Psoas muscle (tissue), 8 donors: ENCODE results near the gene ALOX15B. TPM values are rescaled to one million over a fixed set of nuclear protein-coding genes. Genes with fewer than 3 reads are reported as not detected.

Experiments
- ATAC-seq, 4 donors: fragments of 200-7000 bp; cut with Tn5 transposase; one replicate each; pipeline ENCODE4 v1.9.1; 2020; ENCODE audit warnings: moderate library complexity in 3 of 4, mild to moderate bottlenecking in 2 of 4
- DNase-seq, 2 donors: peaks; one replicate each; pipeline ENCODE4 v3.0.0-alpha.2; 2020
- H3K27ac ChIP-seq: fragments of 200-600 bp; one replicate; pipeline ENCODE4 v1.8.0; 2022
- H3K27me3 ChIP-seq, 3 donors: fragments of 200-600 bp in 1 of 3; one replicate each; pipeline versions ENCODE4 v1.6.1 to v1.8.0; 2013 to 2022; ENCODE audit warnings: low read length in 2 of 3, mild to moderate bottlenecking in 2 of 3, moderate library complexity in 1 of 3; ENCODE audit not compliant: insufficient read depth in 3 of 3
- H3K36me3 ChIP-seq, 2 donors: fragments of 200-600 bp in 1 of 2; one replicate each; pipeline versions ENCODE4 v1.6.1 to v1.8.0; 2013 to 2022; ENCODE audit warnings: low read depth in 1 of 2, mild to moderate bottlenecking in 1 of 2, moderate library complexity in 1 of 2; ENCODE audit not compliant: insufficient read depth in 1 of 2
- H3K4me1 ChIP-seq: fragments of 200-600 bp; one replicate; pipeline ENCODE4 v1.8.0; 2022
- H3K4me3 ChIP-seq: fragments of 200-600 bp; one replicate; pipeline ENCODE4 v1.8.0; 2022; ENCODE audit warnings: mild to moderate bottlenecking
- H3K9me3 ChIP-seq: fragments of 200-600 bp; one replicate; pipeline ENCODE4 v1.8.0; 2022
- CTCF ChIP-seq: fragments of 200-600 bp; IDR thresholded peaks from one replicate; pipeline ENCODE4 v1.8.0; 2022; ENCODE audit warnings: antibody characterized with exemption
- WGBS, 3 donors: extraction: QIAGEN DNeasy Blood & Tissue Kit; methylation state at CpG; one replicate each; pipeline versions ENCODE4 v1.1.6 to v1.1.7; 2013; 5-methylcytosine and 5-hydroxymethylcytosine counted together
- intact Hi-C, 2 donors: fragments of 100-400 bp; cut with DNase I; formaldehyde crosslinking; loops; one replicate each; pipeline versions ENCODE4 v1.11.0 to v1.14.2; 2022
- polyA plus RNA-seq, 3 donors: library from polyadenylated mRNA; stranded (reverse); fragments of 200-250 nt; gene quantifications; one replicate each; pipeline ENCODE4 v1.2.3, GENCODE V29; 2013
- total RNA-seq, 4 donors: library from RNA; stranded (reverse); fragmentation: NEBNext Ultra II Directional in 2 of 4; extraction: Animal tissue kit (Norgen Biotek cat#: 25700) in 2 of 4; gene quantifications; one replicate each; pipeline versions ENCODE4 v1.2.1 to v1.2.4, GENCODE V29; 2021 to 2023
- donor health status: healthy with polysubstance abuse.
- donor health status: DM: no; HTN: no; CAD: no; lungs with moderate emphysema.
- donor health status: Bipolar disorder and iron deficiency.
- donor health status: healthy.
- donor health status: DM: yes; HTN: yes; CAD: no.
- donor health status: DM: no; HTN: no; CAD: no.
- donor health status: DM: no; HTN: no; CAD: no.
- donor health status: DM: yes; HTN: yes; CAD: no.

ALOX15B gene
- total and polyA plus RNA-seq, 7 donors = 0.09 to 1.1 (median 0.32) TPM; not detected in 2

DNA sequence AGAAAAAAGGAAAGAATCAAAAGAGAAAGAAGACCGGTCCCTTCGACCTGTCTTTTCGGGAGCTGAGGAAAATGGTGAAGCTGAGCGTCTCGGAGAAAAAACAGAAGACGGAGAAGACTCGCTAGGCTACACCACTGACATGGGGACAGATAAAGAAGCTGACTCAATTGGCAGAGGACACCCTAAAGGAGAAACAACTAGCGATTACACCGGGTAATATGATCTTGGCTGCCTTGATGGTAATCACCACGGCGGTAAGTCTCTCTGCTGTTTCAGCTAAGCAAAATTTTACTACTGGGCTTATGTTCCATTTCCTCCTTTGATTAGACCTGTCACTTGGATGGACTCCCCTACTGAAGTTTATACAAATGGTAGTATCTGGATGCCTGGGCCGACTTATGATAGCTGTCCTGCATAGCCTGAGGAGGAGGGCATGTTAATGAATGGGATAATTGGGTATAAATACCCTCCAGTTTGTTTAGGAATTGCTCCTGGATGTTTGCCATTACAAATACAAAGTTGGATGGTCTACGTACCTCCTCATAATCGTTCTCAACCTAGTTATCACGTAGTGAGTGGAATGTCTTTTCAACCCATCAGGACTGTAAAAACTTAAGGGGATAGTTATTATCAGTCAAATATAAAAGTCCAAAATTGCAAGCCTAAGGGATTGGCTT, 24.1 kb downstream of the ALOX15B start:
- H3K27ac ChIP-seq = no peak overlapping the region
- no peaks in the 10 kb centered on the region for H3K36me3 ChIP-seq
- H3K27me3 ChIP-seq = peaks cover 6 to 43% (median 10%) of the 10 kb centered on the region in 3 donors
- ATAC-seq (peak; percentile 33 to 69 (median 66)), DNase-seq (no peak)
- 7 to 12% (median 9%) methylated on average over 15 of the region's 15 CpGs for WGBS, 3 donors
- H3K4me1 ChIP-seq = peaks cover 2% of the 10 kb centered on the region
- no peak for TF ChIP-seq CTCF
- intact Hi-C loops = loop anchor here in 1 of 2 donors (5.0 kb wide), 1 partner anchor 49 kb away; no protein-coding TSS in a partner anchor
- H3K4me3 ChIP-seq = no peak overlapping the region
- no peaks in the 10 kb centered on the region for H3K9me3 ChIP-seq

- Histone ChIP-seq H3K27me3 (peaks cover 6 to 35% (median 10%) of the 10 kb centered on the region in 3 donors), H3K36me3 (no peaks in the 10 kb centered on the region), H3K4me3 (no peak overlapping the region), H3K9me3 (no peaks in the 10 kb centered on the region), H3K27ac (no peak overlapping the region), H3K4me1 (peaks cover 2% of the 10 kb centered on the region)
- ATAC-seq (no peak), DNase-seq (no peak)
- no peak for TF ChIP-seq CTCF
- WGBS, 3 donors = 6 to 11% (median 7%) methylated on average over 22 to 28 of the region's 28 CpGs
- intact Hi-C loops = loop anchor here in 1 of 2 donors (5.0 kb wide), 1 partner anchor 48 kb away; no protein-coding TSS in a partner anchor
Observed at GRCh38 chr17:8063761-8064534, 25.1 kb downstream of the ALOX15B start.

GRCh38 chr17:8064561-8065019, 25.7 kb downstream of the ALOX15B start:
- Histone ChIP-seq H3K27me3 (peaks cover 6 to 32% (median 10%) of the 10 kb centered on the region in 3 donors), H3K4me3 (no peak overlapping the region), H3K4me1 (peaks cover 2% of the 10 kb centered on the region), H3K9me3 (no peaks in the 10 kb centered on the region), H3K36me3 (no peaks in the 10 kb centered on the region), H3K27ac (no peak overlapping the region)
- ATAC-seq (no peak), DNase-seq (no peak)
- TF ChIP-seq CTCF = no peak
- WGBS, 3 donors = 40 to 51% (median 45%) methylated on average over 6 of the region's 6 CpGs
- intact Hi-C loops = loop anchor here in 1 of 2 donors (5.0 kb wide), 1 partner anchor 48 kb away; no protein-coding TSS in a partner anchor

GRCh38 chr17:8066841-8067775, 28.2 kb downstream of the ALOX15B start:
- intact Hi-C loops = no loop called here
- H3K9me3 ChIP-seq = no peaks in the 10 kb centered on the region
- no peaks in the 10 kb centered on the region for H3K36me3 ChIP-seq
- H3K27ac ChIP-seq = no peak overlapping the region
- DNase-seq (no peak), ATAC-seq (no peak)
- H3K4me1 ChIP-seq = peaks cover 2% of the 10 kb centered on the region
- H3K4me3 ChIP-seq = no peak overlapping the region
- peaks cover 0 to 30% (median 11%) of the 10 kb centered on the region in 3 donors for H3K27me3 ChIP-seq
- 61 to 67% (median 61%) methylated on average over 15 of the region's 15 CpGs for WGBS, 3 donors
- no peak for TF ChIP-seq CTCF
